GM12878 (cell line): ENCODE data around the gene PLS3. TPM values are rescaled to one million over a fixed set of nuclear protein-coding genes. Genes with fewer than 3 reads are reported as not detected.

ENCODE experiments used
- ATAC-seq: fragments of 200-7000 bp; cut with Tn5 transposase; 3 replicates; pipeline ENCODE4 v1.9.1; 2020; ENCODE audit warnings: mild to moderate bottlenecking, moderate library complexity
- BruUV-seq: library from RNA; stranded (reverse); fragments of 400-500 nt; replicated peaks from 2 replicates; lab custom pipeline; 2021; lab: Mats Ljungman, UMichigan
- CTCF ChIA-PET: fragments of 300-600 bp; sonication (Branson Sonifier 250); formaldehyde crosslinking; extraction: SDS; loops from one replicate; lab custom pipeline; 2021; ENCODE audit warnings: inconsistent platforms; lab: Yijun Ruan, JAX
- POLR2A ChIA-PET: fragments of 350-600 bp; formaldehyde crosslinking; extraction: SDS; loops from one replicate; lab custom pipeline; 2021; ENCODE audit warnings: inconsistent platforms; lab: Charles Lee
- RAD21 ChIA-PET: fragments of 300-600 bp; sonication (Branson Sonifier 250); formaldehyde crosslinking; loops from one replicate; lab custom pipeline; 2023; ENCODE audit warnings: antibody characterized with exemption; ENCODE audit not compliant: unreplicated experiment; lab: Charles Lee
- SMC1A ChIA-PET: fragments of 300-600 bp; sonication (Branson Sonifier 250); formaldehyde crosslinking; loops from one replicate; lab custom pipeline; 2023; ENCODE audit not compliant: unreplicated experiment, uncharacterized antibody; lab: Charles Lee
- DNase-seq: peaks from one replicate; pipeline ENCODE4 v3.0.0-alpha.2; 2011; ENCODE audit warnings: low read depth, low spot score
- FAIRE-seq: peaks from 3 replicates; lab custom pipeline; 2011; peaks lifted over from hg19 to GRCh38; lab: Jason Lieb, UNC
- H2AFZ ChIP-seq: 2 replicates; pipeline ENCODE4 v1.6.0; 2011; ENCODE audit warnings: low read depth, low read length, control low read depth; ENCODE audit not compliant: control insufficient read depth
- H3K27ac ChIP-seq: 2 replicates; pipeline ENCODE4 v1.5.1; 2011; ENCODE audit warnings: control low read depth; ENCODE audit not compliant: control insufficient read depth, insufficient read depth
- H3K27me3 ChIP-seq, 2 experiments: replicated peaks in 1 of 2; 2 replicates each; pipeline versions ENCODE4 v1.6.0 to v1.6.1; 2011; ENCODE audit warnings: low read length in 1 of 2; ENCODE audit not compliant: control insufficient read depth in 2 of 2, insufficient read depth in 2 of 2
- H3K36me3 ChIP-seq, 2 experiments: 2 replicates each; pipeline ENCODE4 v1.5.1; 2011; ENCODE audit warnings: low read length in 1 of 2; ENCODE audit not compliant: control insufficient read depth in 2 of 2, insufficient read depth in 2 of 2
- H3K4me1 ChIP-seq: 2 replicates; pipeline ENCODE4 v1.6.1; 2011; ENCODE audit warnings: mild to moderate bottlenecking, low read length, moderate library complexity, mixed read lengths; ENCODE audit not compliant: control insufficient read depth, insufficient read depth
- H3K4me2 ChIP-seq: 2 replicates; pipeline ENCODE4 v1.6.0; 2011; ENCODE audit warnings: control low read depth; ENCODE audit not compliant: control insufficient read depth, insufficient read depth
- H3K4me3 ChIP-seq: fragments of 200-600 bp; sonication (generic); 2 replicates; pipeline ENCODE4 v1.5.1; 2016
- H3K79me2 ChIP-seq: 2 replicates; pipeline ENCODE4 v1.6.0; 2011; ENCODE audit warnings: low read length; ENCODE audit not compliant: control insufficient read depth, insufficient read depth
- H3K9ac ChIP-seq: 2 replicates; pipeline ENCODE4 v1.8.0; 2011; ENCODE audit warnings: low read length, control low read depth, mixed read lengths; ENCODE audit not compliant: control insufficient read depth, insufficient read depth
- H3K9me3 ChIP-seq: replicated peaks from 3 replicates; pipeline ENCODE4 v1.5.1; 2011; ENCODE audit warnings: mild to moderate bottlenecking, low read length; ENCODE audit not compliant: control insufficient read depth, insufficient read depth
- H4K20me1 ChIP-seq: 2 replicates; pipeline ENCODE4 v1.6.0; 2011; ENCODE audit not compliant: control insufficient read depth, insufficient read depth
- BCL11A ChIP-seq: IDR thresholded peaks from 2 replicates; pipeline ENCODE4 v1.6.1; 2011; ENCODE audit warnings: low read depth, low read length
- BMI1 ChIP-seq: fragments of 450-650 bp; IDR thresholded peaks from 2 replicates; pipeline ENCODE4 v1.6.1; 2016; ENCODE audit warnings: mild to moderate bottlenecking, moderate library complexity, borderline replicate concordance
- BRCA1 ChIP-seq: IDR thresholded peaks from 2 replicates; pipeline ENCODE4 v1.6.1; 2011; ENCODE audit warnings: low read depth, low read length, improper control_type of control experiment
- CBX5 ChIP-seq: sonication (generic); IDR thresholded peaks from 2 replicates; pipeline ENCODE4 v1.6.1; 2016; ENCODE audit warnings: low read depth, moderate library complexity, mild to moderate bottlenecking, inconsistent platforms
- CHD2 ChIP-seq: IDR thresholded peaks from 2 replicates; pipeline ENCODE4 v1.6.1; 2011; ENCODE audit warnings: low read depth, low read length, improper control_type of control experiment, borderline replicate concordance
- GATAD2B ChIP-seq: fragments of 450-650 bp; conservative IDR thresholded peaks from 2 replicates; pipeline ENCODE4 v1.6.1; 2017; ENCODE audit warnings: low read depth, mild to moderate bottlenecking, moderate library complexity
- HCFC1 ChIP-seq: fragments of 150-350 bp; IDR thresholded peaks from 2 replicates; pipeline ENCODE4 v1.6.1; 2014; ENCODE audit warnings: low read length
- JUNB ChIP-seq: IDR thresholded peaks from 2 replicates; pipeline ENCODE4 v1.6.1; 2016; ENCODE audit warnings: antibody characterized with exemption, mild to moderate bottlenecking
- MLLT1 ChIP-seq: fragments of 450-650 bp; IDR thresholded peaks from 2 replicates; pipeline ENCODE4 v1.6.1; 2016; ENCODE audit warnings: mild to moderate bottlenecking
- NFXL1 ChIP-seq: fragments of 450-650 bp; IDR thresholded peaks from 2 replicates; pipeline ENCODE4 v1.6.1; 2017; ENCODE audit warnings: antibody characterized with exemption, mild to moderate bottlenecking, borderline replicate concordance
- SIN3A ChIP-seq: IDR thresholded peaks from 2 replicates; pipeline ENCODE4 v1.6.1; 2012; ENCODE audit warnings: low read depth, low read length, improper control_type of control experiment
- SREBF2 ChIP-seq: IDR thresholded peaks from 2 replicates; pipeline ENCODE4 v1.6.1; 2012; ENCODE audit warnings: mild to moderate bottlenecking, low read length
- SRF ChIP-seq, 2 experiments: IDR thresholded peaks; 2 replicates each; pipeline ENCODE4 v1.6.1; 2011; ENCODE audit warnings: low read depth in 2 of 2, low read length in 2 of 2, mild to moderate bottlenecking in 1 of 2, moderate library complexity in 1 of 2
- SUPT20H ChIP-seq: IDR thresholded peaks from 2 replicates; pipeline ENCODE4 v1.6.1; 2011; ENCODE audit warnings: low read depth, mild to moderate bottlenecking, low read length, moderate library complexity, borderline replicate concordance; ENCODE audit not compliant: control insufficient read depth
- SUZ12 ChIP-seq: fragments of 200-600 bp; sonication (generic); IDR thresholded peaks from one replicate; pipeline ENCODE4 v1.6.1; 2018; ENCODE audit warnings: antibody characterized with exemption, mild to moderate bottlenecking; ENCODE audit not compliant: unreplicated experiment
- ZBED1 ChIP-seq: IDR thresholded peaks from 2 replicates; pipeline ENCODE4 v1.6.1; 2016; ENCODE audit warnings: borderline replicate concordance
- ZNF217 ChIP-seq: fragments of 450-650 bp; IDR thresholded peaks from 2 replicates; pipeline ENCODE4 v1.6.1; 2017; ENCODE audit warnings: antibody characterized with exemption, mild to moderate bottlenecking
- ZNF687 ChIP-seq: fragments of 450-650 bp; IDR thresholded peaks from 2 replicates; pipeline ENCODE4 v1.6.1; 2017; ENCODE audit warnings: mild to moderate bottlenecking, moderate library complexity
- WGBS: methylation state at CpG from one replicate; pipeline ENCODE4 v1.1.6; 2016; ENCODE audit warnings: low lambda C conversion rate; ENCODE audit not compliant: insufficient replicate concordance, insufficient coverage; ENCODE audit errors: missing lambda C conversion rate; 5-methylcytosine and 5-hydroxymethylcytosine counted together
- in situ Hi-C: fragments of 300-500 bp; cut with MboI; formaldehyde crosslinking; loops from 9 replicates; pipeline ENCODE4 v1.14.3; 2018; ENCODE audit warnings: mixed read lengths
- intact Hi-C: fragments of 100-400 bp; cut with micrococcal nuclease; formaldehyde crosslinking; loops from one replicate; pipeline ENCODE4 v1.14.2; 2022; ENCODE audit not compliant: unreplicated experiment
- polyA plus RNA-seq, 11 experiments: library from polyadenylated mRNA; depleted of rRNA in 4 of 11; unstranded in 6 of 11; stranded (reverse) in 5 of 11; fragments of >200 nt; fragmentation: Nextera tagmentation in 4 of 11; fragmentation: Illumina TruSeq in 1 of 11; extraction: Ambion mirVana in 4 of 11; extraction: Trizol in 1 of 11; gene quantifications; 1 replicate in 1 of 11; 2 replicates in 10 of 11; pipeline versions ENCODE4 v1.2.1 to v1.2.3, GENCODE V29; 2011 to 2016; ENCODE audit warnings: inconsistent platforms in 2 of 11, missing spikeins in 2 of 11, low read depth in 1 of 11
- total RNA-seq, 4 experiments: library from RNA; depleted of rRNA in 3 of 4; stranded (reverse); fragments of >200 nt in 3 of 4; fragmentation: Illumina TruSeq in 1 of 4; extraction: Trizol in 1 of 4; gene quantifications; 2 replicates each; pipeline versions ENCODE4 v1.2.1 to v1.2.3, GENCODE V29; 2013 to 2021
- TF ChIP-seq, protein P1 (sequence below): IDR thresholded peaks from 2 replicates; pipeline ENCODE4 v1.6.1; 2011; ENCODE audit warnings: borderline replicate concordance, low read depth, mild to moderate bottlenecking, moderate library complexity, low read length; ENCODE audit not compliant: insufficient read depth, poor library complexity, severe bottlenecking

Gene PLS3
- total and polyA plus RNA-seq, 10 of the 15 experiments (the other 5 are each of a cell fraction or from before 2014, with no cell fraction given), result 47.6 to 236 (median 174) TPM

- Histone ChIP-seq H3K27ac (no peak overlapping the region), H2AFZ (no peak overlapping the region), H3K27me3 (no peaks in the 10 kb centered on the region), H3K4me2 (no peak overlapping the region), H3K9ac (no peak overlapping the region), H3K4me1 (no peaks in the 10 kb centered on the region), H3K4me3 (no peak overlapping the region), H3K36me3 (no peaks in the 10 kb centered on the region), H3K9me3 (no peaks in the 10 kb centered on the region), H3K79me2 (no peaks in the 10 kb centered on the region), H4K20me1 (no peaks in the 10 kb centered on the region)
- ChIA-PET CTCF (interaction anchor here (1.0 to 12.7 kb wide), 4 partner anchors 10 to 307 kb away, joined by 3 to 216 read pairs (median 9); no protein-coding TSS in a partner anchor), POLR2A (no interaction called here), RAD21 (interaction anchor here (0.7 to 2.1 kb wide), 4 partner anchors 77 to 314 kb away, joined by 3 to 8 read pairs (median 6); no protein-coding TSS in a partner anchor), SMC1A (interaction anchor here (1.0 to 8.4 kb wide), 6 partner anchors 10 to 308 kb away, joined by 3 to 135 read pairs (median 8); partner anchors contain the start of gene PLS3)
- DNase-seq, result no peak
- TF ChIP-seq ZNF687, result no peak
- TF ChIP-seq CHD2, result no peak
- no peak for TF ChIP-seq SIN3A
- TF ChIP-seq NFXL1, result no peak
- TF ChIP-seq BMI1, result no peak
- no peak for TF ChIP-seq ZBED1
- TF ChIP-seq JUNB, result no peak
- no peak for TF ChIP-seq SREBF2
- TF ChIP-seq SRF (IDR thresholded peaks at IDR 0.05; ENCODE audit: low read depth in 2 of 2, low read length in 2 of 2), result no peak
- TF ChIP-seq MLLT1, result no peak
- TF ChIP-seq GATAD2B, result no peak
- TF ChIP-seq BRCA1, result no peak
- no peak for TF ChIP-seq HCFC1
- no peak for TF ChIP-seq BCL11A
- TF ChIP-seq SUZ12, result no peak
- no peak for TF ChIP-seq SUPT20H
- TF ChIP-seq, protein P1, sequence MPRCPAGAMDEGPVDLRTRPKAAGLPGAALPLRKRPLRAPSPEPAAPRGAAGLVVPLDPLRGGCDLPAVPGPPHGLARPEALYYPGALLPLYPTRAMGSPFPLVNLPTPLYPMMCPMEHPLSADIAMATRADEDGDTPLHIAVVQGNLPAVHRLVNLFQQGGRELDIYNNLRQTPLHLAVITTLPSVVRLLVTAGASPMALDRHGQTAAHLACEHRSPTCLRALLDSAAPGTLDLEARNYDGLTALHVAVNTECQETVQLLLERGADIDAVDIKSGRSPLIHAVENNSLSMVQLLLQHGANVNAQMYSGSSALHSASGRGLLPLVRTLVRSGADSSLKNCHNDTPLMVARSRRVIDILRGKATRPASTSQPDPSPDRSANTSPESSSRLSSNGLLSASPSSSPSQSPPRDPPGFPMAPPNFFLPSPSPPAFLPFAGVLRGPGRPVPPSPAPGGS, result no peak
- no peak for TF ChIP-seq CBX5
- TF ChIP-seq ZNF217, result no peak
- in situ Hi-C loops (no loop called here), intact Hi-C loops (no loop called here)
- 21% methylated on average over 5 of the region's 5 CpGs for WGBS
- ATAC-seq, result no peak
- no TSS peak for BruUV-seq
- FAIRE-seq, result no peak
Measured at GRCh38 chrX:115639334-115639880, 78.4 kb downstream of the PLS3 start.
